ENCODE data around the gene NRG3. TPM values are rescaled to one million over a fixed set of nuclear protein-coding genes. Genes with fewer than 3 reads are reported as not detected.

NRG3 gene
- total RNA-seq, 1 experiment from 2014 or later = 0.08 TPM

DNA sequence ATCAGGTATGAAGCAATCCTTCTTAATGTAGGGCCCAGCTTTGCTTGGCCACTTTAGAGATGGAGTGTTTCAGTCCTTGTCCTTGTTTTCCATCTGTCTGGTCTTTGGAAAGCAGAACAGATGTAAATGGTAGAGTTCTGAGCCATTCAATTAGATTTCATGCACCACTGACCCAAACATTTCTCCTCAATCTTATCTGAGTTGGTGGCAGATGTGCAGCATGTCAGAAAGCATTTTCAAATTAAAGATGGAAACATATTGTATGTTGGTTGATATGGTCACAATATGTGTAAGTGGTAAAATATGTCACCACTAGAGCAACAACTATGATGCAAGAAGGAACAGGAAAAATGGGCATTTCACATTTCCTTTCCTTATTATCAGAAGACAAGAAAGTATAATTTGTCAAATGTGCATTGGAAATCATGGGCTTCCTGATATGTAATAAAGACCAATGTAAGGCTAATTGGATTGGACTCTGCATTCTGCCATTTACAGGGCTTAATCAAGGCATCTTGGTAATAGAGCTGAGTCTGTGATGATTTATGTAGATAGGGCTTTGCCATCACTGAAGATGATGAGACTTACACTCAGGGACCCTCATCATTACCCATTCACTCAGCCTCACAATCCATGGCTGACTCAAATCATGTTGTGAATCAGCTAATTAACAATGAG lies 750.7 kb downstream of the NRG3 start:
- H3K4me3 ChIP-seq (ENCODE audit: low read depth in 2 of 2, low read length in 2 of 2) = no peak overlapping the region
- ATAC-seq (no peak), DNase-seq (ENCODE audit: low read depth, low spot score) (no peak)
- in situ Hi-C loops (cut with HindIII; ENCODE audit: low pct_unique_long_range_greater_than_20kb, low sequenced_read_pairs) (no loop called here), intact Hi-C loops (cut with micrococcal nuclease; ENCODE audit: unreplicated experiment) (no loop called here)
- ChIA-PET CTCF (no interaction called here), POLR2A (no interaction called here)
- H3K36me3 ChIP-seq (ENCODE audit: control insufficient read depth, insufficient read depth, low read length) = no peaks in the 10 kb centered on the region
- H3K9me3 ChIP-seq (ENCODE audit: control insufficient read depth, insufficient read depth, low read depth, low read length) = no peaks in the 10 kb centered on the region
- H3K4me1 ChIP-seq (ENCODE audit: control insufficient read depth, insufficient read depth, low read length) = no peaks in the 10 kb centered on the region
- BruUV-seq (replicated peaks) = no TSS peak
- no peak overlapping the region for H3K27ac ChIP-seq (ENCODE audit: low read length)
- H3K27me3 ChIP-seq (ENCODE audit: control insufficient read depth, insufficient read depth, low read length) = no peaks in the 10 kb centered on the region
- TF ChIP-seq, protein P1, sequence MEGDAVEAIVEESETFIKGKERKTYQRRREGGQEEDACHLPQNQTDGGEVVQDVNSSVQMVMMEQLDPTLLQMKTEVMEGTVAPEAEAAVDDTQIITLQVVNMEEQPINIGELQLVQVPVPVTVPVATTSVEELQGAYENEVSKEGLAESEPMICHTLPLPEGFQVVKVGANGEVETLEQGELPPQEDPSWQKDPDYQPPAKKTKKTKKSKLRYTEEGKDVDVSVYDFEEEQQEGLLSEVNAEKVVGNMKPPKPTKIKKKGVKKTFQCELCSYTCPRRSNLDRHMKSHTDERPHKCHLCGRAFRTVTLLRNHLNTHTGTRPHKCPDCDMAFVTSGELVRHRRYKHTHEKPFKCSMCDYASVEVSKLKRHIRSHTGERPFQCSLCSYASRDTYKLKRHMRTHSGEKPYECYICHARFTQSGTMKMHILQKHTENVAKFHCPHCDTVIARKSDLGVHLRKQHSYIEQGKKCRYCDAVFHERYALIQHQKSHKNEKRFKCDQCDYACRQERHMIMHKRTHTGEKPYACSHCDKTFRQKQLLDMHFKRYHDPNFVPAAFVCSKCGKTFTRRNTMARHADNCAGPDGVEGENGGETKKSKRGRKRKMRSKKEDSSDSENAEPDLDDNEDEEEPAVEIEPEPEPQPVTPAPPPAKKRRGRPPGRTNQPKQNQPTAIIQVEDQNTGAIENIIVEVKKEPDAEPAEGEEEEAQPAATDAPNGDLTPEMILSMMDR (IDR thresholded peaks at IDR 0.05) = no peak
- TF ChIP-seq, protein P2, sequence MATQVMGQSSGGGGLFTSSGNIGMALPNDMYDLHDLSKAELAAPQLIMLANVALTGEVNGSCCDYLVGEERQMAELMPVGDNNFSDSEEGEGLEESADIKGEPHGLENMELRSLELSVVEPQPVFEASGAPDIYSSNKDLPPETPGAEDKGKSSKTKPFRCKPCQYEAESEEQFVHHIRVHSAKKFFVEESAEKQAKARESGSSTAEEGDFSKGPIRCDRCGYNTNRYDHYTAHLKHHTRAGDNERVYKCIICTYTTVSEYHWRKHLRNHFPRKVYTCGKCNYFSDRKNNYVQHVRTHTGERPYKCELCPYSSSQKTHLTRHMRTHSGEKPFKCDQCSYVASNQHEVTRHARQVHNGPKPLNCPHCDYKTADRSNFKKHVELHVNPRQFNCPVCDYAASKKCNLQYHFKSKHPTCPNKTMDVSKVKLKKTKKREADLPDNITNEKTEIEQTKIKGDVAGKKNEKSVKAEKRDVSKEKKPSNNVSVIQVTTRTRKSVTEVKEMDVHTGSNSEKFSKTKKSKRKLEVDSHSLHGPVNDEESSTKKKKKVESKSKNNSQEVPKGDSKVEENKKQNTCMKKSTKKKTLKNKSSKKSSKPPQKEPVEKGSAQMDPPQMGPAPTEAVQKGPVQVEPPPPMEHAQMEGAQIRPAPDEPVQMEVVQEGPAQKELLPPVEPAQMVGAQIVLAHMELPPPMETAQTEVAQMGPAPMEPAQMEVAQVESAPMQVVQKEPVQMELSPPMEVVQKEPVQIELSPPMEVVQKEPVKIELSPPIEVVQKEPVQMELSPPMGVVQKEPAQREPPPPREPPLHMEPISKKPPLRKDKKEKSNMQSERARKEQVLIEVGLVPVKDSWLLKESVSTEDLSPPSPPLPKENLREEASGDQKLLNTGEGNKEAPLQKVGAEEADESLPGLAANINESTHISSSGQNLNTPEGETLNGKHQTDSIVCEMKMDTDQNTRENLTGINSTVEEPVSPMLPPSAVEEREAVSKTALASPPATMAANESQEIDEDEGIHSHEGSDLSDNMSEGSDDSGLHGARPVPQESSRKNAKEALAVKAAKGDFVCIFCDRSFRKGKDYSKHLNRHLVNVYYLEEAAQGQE (IDR thresholded peaks at IDR 0.05; ENCODE audit: insufficient read depth in 1 of 2, low read depth in 2 of 2, low read length in 1 of 2) = no peak
- no peak for TF ChIP-seq POLR2AphosphoS5 (IDR thresholded peaks at IDR 0.05; ENCODE audit: low read depth, low read length)

GRCh38 chr10:82628373-82628772 lies 753.4 kb downstream of the NRG3 start:
- no peak for DNase-seq (ENCODE audit: low read depth, low spot score)
- TF ChIP-seq, protein P2 (IDR thresholded peaks at IDR 0.05; ENCODE audit: insufficient read depth in 1 of 2, low read depth in 2 of 2, low read length in 1 of 2) = no peak
- Histone ChIP-seq H3K27ac (ENCODE audit: low read length) (no peak overlapping the region), H3K27me3 (ENCODE audit: control insufficient read depth, insufficient read depth, low read length) (no peaks in the 10 kb centered on the region), H3K9me3 (ENCODE audit: control insufficient read depth, insufficient read depth, low read depth, low read length) (no peaks in the 10 kb centered on the region), H3K4me3 (ENCODE audit: low read depth in 2 of 2, low read length in 2 of 2) (no peak overlapping the region), H3K4me1 (ENCODE audit: control insufficient read depth, insufficient read depth, low read length) (no peaks in the 10 kb centered on the region), H3K36me3 (ENCODE audit: control insufficient read depth, insufficient read depth, low read length) (no peaks in the 10 kb centered on the region)
- CTCF ChIA-PET = no interaction called here
- in situ Hi-C loops (cut with HindIII; ENCODE audit: low pct_unique_long_range_greater_than_20kb, low sequenced_read_pairs) (no loop called here), intact Hi-C loops (cut with micrococcal nuclease; ENCODE audit: unreplicated experiment) (no loop called here)
- BruUV-seq (replicated peaks) = no TSS peak
- ATAC-seq = no peak
- POLR2A ChIA-PET = no interaction called here

Measured in Panc1 (cell line).